HG02571 (cell line): ENCODE results near the gene PLOD3.

Experiments
- ATAC-seq: cut with Tn5 transposase; IDR thresholded peaks from one replicate; pipeline ENCODE4 v1.9.1; 2021; ENCODE audit warnings: mild to moderate bottlenecking, moderate library complexity; ENCODE audit not compliant: unreplicated experiment

The PLOD3 gene

GRCh38 chr7:101166909-101167644 lies 50.3 kb downstream of the PLOD3 start:
- ATAC-seq, result no peak

DNA sequence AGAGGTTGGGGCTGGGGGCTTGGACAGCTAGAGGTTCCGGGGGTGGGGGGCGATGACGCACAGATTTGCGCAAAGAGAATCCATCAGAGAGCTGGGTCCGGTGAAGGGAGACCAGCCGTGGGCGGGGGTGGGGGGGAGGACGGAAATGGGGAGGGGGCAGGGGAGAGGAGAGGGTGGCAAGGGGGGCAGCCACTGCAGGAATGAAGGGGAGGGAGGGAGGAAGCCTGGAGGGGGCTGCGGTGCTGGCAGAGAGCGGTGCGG lies 50.8 kb downstream of the PLOD3 start:
- ATAC-seq, result no peak

GRCh38 chr7:101165958-101166647 lies 51.3 kb downstream of the PLOD3 start:
- no peak for ATAC-seq

DNA sequence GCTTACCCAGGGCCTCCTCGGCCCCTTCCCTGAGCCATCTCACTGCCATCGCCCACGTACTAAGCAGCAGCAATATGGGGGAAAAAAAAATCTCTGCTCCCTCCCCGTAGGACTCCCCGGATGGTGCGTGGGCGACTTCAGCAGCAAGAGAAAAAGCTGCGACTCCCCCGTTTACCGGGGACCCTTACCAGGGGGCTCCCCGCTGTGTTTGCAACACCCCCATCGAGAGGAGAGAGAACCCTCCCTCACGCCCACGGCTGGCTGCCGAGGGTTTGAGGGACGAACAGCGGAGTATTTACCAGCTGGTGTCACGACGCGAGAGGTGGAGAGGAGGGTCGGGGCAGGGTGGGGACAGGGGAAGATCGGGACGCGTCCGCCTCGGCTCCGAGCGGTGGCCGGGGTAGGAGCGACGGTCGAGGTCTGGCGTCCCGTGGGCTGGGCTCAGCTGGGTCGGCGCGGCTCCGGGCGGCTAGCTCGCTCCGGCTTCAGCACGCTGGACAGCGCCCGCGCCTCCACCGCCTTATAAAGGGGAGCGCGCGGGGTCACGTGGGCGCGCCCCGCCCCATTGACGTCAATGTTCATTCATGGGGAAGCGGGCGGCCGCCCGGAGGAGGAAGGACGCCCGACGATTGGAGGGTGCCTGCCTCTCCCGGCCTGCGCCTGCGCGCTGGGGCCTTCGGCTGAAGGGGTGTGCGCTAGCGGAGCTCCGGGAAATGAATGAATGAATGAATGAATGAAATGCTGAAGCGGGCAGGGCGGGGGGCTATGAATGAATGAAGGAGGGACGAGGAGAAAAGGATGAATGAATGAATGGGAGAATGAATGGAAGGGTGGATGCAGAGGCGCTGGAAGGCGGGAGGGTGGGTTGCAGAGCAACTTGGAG lies 52.1 kb downstream of the PLOD3 start, which contains the start of gene VGF:
Gene VGF, minus strand, starts transcription at position 495 of the 883 bp plus-strand sequence. CDS start 726 bp downstream, outside the sequence.
- ATAC-seq, result peak; percentile 72

GRCh38 chr7:101164071-101164840 lies 53.1 kb downstream of the PLOD3 start:
- no peak for ATAC-seq

DNA sequence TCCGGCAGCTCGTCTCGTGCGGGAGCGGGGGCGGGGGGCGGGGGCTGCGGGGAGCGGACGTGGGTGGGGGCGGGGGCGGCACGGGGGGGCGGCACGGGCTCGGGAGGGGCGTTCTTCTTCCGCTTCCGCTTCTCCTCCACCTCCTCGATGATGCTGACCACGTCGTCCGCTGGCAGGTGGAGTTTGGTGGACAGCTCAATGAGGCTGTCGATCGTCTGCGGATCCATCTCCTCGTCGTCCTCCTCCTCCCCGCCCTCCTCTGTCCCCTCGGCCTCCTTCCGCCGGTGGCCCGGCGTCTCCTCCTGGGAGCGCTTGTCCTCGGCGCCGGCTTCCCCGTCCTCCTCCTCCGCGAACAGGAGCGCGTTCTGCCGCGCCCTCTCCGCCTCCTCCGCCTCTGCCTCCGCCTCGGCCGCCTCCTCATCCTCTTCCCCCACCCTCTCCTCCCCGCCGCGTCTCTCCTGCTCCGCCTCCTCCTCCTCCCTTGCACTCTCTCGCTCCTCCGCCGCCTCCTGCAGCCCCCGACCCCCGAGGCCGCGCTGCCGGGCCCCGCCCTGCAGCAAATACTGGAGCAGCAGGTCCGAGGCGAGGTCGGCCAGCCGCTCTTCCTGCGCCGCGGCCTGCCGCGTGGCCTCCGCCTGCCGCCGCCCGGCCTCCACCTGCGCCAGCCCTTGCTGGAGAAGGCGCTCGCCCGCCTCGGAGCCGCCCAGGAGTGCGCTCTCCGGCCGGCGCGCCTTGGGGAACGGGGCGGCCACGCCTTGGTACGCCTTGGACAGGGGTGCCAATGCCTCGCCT lies 53.9 kb downstream of the PLOD3 start:
- no peak for ATAC-seq

DNA sequence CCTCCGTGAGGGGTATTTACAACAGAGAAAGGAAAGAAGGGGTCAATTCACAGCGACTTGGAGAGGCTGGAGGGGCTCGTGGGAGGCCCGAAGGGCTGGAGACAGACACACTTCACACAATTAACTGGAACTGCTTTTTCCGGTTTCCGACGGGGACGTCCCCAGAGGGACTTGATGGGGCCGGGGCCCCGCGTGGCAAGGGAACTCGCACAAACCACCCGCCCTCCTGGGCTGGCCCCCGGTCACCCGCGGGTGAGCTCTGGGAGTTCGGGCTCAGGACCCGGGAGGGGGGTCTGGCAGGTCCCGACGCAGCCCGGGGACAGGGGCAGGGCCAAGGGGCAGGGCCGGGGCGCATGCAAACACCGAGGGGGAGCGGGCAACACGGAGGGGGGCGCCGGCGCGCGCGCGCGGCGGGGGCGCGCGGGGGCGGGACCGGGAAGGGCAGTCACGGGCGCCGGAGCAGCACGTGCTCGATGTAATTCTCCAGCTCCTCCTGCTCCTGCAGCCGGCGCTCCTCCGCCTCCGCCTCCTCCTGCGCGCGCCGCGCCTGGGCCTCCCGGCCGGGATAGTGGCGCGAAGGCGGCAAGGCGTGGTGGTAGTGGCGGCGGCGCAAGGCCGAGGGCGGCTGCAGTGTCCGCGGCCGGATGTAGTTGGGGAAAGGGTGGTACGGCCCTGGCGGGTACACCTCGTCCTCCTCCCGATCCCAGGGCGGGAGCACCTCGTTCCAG lies 54.7 kb downstream of the PLOD3 start:
- no peak for ATAC-seq

DNA sequence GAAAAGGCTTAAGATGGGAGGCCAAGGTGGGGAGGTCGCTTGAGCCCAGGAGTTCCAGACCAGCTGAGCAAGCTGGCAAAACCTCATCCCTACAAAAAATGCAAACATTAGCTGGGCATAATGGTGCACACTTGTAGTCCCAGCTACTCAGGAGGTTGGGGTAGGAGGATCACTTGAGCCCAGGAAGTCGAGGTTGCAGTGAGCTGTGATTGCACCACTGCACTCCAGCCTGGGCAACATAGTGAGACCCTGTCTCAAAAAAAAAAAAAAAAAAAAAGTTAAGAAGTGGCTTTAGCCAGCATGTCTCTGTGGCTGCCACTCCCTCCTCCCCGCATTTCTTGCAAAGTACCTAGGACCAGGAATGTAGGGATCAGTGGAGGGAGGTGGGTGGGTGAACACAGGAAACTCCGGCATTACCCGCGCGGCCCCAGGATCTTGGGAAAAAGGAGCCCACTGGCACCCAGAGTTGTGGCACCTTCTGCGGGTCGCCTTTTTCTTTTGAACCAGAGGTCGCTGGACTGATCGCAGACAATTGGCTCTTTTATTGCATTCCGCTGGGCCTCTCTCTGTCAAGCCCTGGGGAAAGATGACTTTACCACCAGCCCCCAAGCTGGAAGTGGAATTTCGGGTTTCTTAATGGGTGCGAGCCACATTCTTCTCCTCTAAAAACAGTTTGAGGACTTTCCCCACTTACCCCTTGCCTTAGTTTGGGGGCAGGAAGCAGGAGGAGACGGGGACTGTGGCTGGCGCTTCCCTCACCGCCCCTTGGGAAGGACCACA lies 55.5 kb downstream of the PLOD3 start:
- no peak for ATAC-seq

DNA sequence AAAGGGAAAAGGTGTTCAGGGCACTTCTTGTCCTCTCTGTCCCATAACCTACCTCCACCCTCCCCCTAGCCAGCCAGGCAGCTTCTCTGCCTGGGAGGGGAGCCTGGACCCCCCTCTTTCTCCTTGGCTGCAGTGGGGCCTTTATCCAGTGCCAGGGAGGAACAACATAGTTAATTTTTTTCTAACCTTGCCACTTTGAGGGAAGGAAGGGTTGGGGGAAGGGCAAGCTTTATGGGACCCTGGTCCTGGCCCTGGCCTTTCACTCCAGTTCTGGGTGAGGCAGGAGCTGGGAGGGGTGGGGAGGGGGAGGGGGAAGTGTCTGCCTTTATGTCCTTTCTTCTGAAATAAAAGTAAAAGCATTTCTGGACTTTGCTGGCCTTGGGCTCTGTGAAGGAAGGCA lies 56.5 kb downstream of the PLOD3 start:
- ATAC-seq, result no peak

- ATAC-seq, result no peak
Observed at GRCh38 chr7:101159696-101160674, 57.4 kb downstream of the PLOD3 start.

DNA sequence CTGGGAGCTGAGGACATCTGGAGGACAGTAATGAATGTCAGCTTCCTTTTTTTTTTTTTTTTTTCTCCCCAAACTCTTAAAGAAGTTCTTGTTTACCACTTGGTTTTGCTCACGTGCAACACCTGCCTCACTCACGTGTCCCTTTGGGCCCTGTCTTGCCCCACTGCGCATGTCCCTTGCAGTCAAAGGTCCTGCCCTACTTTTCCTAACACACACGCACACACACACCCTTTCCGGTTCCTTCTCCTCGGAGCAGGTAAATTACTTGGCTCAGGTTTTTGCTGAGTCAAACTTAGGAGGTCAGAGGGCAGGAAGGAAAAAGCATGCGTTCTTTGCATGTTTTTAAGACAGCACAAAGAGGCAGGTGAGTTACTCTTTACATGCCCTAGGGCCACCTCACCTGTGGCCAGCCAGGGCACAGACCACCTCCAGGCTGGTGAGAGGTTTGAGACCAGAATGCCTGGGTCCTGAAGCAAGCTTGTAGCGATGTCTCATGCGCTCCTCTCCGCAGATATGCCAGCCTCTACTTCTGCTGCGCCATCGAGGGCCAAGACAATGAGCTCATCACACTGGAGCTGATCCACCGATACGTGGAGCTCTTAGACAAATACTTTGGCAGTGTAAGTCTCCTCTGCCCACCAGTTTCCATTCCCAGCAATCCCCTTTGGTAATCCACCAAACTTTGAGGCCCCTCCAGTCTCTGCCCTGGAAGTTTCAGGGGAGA lies 60.4 kb downstream of the PLOD3 start:
- ATAC-seq, result no peak

GRCh38 chr7:101156277-101156676 lies 61.1 kb downstream of the PLOD3 start:
- ATAC-seq, result no peak
